Stimulated activated CD4-positive, alpha-beta T cell treated with anti-CD3 and anti-CD28 coated beads, Interleukin-1b, Interleukin-23, amount 100 ng/mL, for 48 hours (primary cell): Measurements from ENCODE around the gene ADAR.
A peak's percentile ranks its signal among the peaks of the same experiment; 100 is the strongest.

Experiments used
- DNase-seq: peaks from one replicate; pipeline ENCODE4 v3.0.0-alpha.2; 2020

ADAR gene

DNA sequence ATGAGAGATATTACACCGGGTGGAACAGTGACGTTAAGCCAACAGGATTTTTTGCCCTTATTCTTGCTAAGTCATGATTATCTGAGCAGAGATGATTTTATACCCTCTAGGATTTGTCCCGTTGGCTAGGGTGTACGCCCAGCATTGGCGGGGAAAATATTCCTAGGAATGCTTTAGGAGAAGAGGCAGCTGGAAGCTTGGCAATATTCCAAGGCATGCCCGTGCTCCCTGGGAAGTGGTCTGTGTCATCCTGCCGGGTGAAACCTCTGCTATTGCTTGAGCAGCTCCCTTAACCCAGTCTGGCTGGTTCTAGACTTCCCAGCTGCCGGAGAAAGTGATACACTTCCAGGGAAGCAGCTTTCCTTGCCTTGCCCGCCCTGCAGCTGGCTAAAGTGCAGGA, 24.2 kb downstream of the ADAR start:
- DNase-seq = no peak

DNA sequence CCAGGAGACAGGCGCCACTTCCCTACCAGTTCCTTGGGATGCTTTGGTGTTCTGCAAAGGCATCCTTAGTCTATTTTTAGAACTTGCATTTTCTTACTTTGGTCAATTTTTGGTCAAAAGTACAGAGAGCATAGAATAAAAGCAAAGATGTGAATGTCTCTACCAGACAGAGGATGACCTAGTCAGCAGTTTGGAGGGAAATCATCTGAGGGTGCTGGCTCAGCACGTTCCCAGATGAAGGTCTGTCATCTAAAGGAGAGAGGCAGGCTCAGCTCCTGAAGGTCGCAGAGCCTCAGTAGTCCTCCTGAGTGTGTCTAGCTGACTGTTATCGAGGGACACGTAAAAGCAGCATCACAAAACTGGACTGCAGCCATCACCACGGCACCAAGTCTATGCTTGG, 25.1 kb downstream of the ADAR start:
- DNase-seq = no peak

- DNase-seq = no peak
Measured at GRCh38 chr1:154581766-154582165, 26.2 kb downstream of the ADAR start.

DNA sequence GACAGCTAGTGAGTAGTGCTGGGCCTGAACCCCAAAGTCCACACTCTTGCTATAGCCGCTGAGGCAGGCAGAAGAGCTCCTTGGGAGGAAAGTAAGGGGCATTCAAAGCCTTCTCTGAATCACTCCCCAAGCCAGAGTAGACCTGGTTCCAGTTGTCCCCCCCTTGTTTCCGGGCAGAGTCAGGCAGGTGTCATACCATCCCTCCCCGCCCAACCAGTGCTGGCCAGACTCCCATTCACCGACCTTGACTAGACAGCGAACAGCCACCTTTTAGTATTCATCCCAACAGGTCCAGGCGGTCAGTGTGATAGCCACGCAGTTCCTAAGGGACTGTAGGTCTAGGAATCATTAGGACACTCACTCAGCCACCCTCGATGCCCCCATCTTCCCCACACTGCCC, 28.6 kb downstream of the ADAR start:
- DNase-seq = no peak

DNA sequence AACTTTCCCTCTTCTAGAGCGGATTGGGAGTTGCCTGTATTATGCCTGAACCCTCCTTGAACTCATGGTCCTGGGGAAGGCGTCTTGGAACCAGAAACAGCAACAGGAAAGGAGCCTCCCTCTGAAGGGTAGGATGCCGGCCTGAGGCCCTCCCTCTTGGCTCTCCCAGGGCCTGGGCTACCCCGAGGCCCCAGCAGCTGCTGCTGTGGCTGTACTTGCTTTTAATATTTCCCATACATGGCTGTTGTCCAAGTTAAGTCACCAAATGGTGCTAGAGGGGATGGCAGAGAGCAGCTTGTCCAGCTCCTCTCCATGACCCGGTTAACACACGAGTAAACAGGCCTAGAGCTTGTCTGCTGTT, 29.9 kb downstream of the ADAR start:
- no peak for DNase-seq

GRCh38 chr1:154577346-154578057, 30.5 kb downstream of the ADAR start:
- no peak for DNase-seq

DNA sequence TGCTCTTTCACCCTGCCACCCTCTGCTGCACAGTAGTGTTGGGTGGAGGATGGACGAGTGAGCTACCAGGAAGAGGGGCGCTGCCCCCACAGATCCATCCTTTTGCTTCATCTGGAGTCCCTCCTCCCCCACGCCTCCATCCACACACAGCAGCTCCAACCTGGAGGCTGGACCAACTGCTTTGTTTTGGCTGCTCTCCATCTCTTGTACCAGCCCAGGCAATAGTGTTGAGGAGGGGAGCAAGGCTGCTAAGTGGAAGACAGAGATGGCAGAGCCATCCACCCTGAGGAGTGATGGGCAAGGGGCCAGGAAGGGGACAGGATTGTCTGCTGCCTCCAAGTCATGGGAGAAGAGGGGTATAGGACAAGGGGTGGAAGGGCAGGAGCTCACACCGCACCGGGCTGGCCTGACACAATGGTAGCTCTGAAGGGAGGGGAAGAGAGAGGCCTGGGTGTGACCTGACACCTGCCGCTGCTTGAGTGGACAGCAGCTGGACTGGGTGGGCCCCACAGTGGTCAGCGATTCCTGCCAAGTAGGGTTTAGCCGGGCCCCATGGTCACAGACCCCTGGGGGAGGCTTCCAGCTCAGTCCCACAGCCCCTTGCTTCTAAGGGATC, 31.9 kb downstream of the ADAR start:
- DNase-seq = no peak

GRCh38 chr1:154575147-154575927, 32.6 kb downstream of the ADAR start:
- DNase-seq = no peak

- no peak for DNase-seq
Measured at GRCh38 chr1:154574716-154575115, 33.3 kb downstream of the ADAR start.

GRCh38 chr1:154573168-154573510, 34.8 kb downstream of the ADAR start:
- DNase-seq = no peak

GRCh38 chr1:154572468-154573167, 35.4 kb downstream of the ADAR start:
- no peak for DNase-seq

- no peak for DNase-seq
Measured at GRCh38 chr1:154571964-154572288, 36.1 kb downstream of the ADAR start.

- DNase-seq = no peak
Measured at GRCh38 chr1:154571244-154571963, 36.6 kb downstream of the ADAR start.

DNA sequence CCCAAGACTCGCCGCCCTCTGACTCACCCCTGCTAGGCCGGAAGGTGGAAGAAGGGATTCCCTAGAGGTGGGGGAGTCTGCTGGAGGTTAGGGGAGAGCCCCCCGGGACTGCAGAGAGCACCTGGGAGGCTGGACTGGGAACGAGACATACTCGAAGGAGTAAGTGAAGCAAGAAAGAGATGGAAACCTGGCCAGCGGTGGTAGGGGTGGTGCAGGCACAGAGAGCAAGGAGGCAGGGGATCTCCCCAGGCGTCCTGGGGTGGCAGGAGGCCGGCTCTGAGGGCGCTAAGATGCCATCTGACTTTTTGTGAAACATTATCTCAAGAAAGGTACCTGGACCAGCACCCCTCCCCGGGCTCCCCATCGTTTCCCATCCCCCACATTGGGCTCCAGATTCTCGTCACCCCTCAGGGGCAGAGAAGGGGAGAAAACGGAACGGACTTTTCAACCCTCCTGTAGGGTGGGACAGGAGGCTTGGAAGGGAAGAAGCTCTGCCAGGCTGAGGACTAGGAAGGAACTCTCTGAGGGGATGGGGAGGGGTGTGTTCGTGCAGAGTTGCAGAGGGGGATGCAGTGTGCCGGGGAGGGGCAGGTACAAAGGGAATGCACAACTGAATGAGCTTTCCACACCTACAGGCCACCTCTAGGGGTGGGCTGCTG, 39.7 kb downstream of the ADAR start:
- DNase-seq = no peak

DNA sequence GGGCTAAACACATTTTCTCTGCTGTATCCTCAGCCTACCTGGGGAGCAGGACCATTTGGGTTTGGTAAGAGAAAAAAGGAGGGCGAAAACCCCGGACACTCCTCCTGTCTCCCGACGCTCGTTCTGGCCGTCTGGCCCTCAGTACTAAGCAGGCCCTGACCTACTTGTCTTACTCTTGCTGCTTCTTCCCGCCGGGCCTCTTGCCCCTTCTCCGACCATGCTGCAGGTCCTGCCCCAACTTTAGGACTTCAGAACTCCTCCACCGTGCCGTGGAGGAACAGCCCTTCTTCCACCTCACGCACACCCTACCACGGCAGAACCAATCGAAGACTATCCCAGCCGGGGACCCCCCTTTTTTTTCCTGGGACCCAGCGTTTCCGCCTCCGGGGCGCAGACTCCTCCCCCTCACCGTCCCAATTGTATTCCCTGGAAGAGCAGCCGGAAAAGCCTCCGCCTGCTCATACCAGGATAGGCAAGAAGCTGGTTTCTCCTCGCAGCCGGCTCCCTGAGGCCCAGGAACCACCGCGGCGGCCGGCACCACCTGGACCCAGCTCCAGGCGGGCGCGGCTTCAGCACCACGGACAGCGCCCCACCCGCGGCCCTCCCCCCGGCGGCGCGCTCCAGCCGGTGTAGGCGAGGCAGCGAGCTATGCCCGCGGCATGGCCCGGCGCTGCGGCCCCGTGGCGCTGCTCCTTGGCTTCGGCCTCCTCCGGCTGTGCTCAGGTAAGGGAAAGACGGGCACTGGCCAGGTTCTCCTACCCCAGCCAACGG, 40.4 kb downstream of the ADAR start, which contains the start of gene CHRNB2:
Gene CHRNB2, plus strand, starts transcription at position 393 of the 771 bp plus-strand sequence. Its CDS starts 267 bp downstream, at position 660.
- peak; percentile 66 for DNase-seq

DNA sequence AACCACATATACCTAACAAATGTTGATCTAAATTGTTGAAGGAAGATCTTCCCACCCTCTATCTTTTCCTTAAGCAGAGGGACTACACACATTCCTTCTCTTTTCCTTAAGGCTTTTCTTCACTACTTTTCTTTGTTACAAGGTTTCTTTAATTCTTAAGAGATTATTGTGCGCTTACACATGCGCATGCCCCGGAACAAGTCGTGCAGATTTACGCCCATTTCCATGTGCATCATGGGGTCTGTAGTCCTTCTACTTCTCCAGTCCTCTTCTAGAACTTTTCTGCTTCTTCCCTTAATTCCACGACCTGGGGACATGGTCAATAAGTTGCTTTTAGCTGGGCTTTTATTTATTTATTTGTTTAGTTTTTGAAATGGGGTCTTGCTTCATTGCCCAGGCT, 42.1 kb downstream of the ADAR start:
- DNase-seq = no peak

GRCh38 chr1:154559466-154560044, 48.4 kb downstream of the ADAR start:
- peak; percentile 83 for DNase-seq

- DNase-seq = peak; percentile 100
Measured at GRCh38 chr1:154558720-154559465, 49.1 kb downstream of the ADAR start.

- DNase-seq = no peak
Measured at GRCh38 chr1:154557939-154558719, 49.9 kb downstream of the ADAR start, which contains the start of gene UBE2Q1. UBE2Q1 (minus strand) TSS chr1:154558662; CDS start chr1:154558553, 109 bp downstream.
